HepG2 (cell line): ENCODE results near the gene MYO15A.

Experiments
- CTCF ChIP-seq: sonication (generic); formaldehyde crosslinking; IDR thresholded peaks from 2 replicates; pipeline ENCODE4 v1.5.0; 2020; ENCODE audit warnings: mild to moderate bottlenecking, missing genetic modification reagents, moderate library complexity
- POLR2A ChIP-seq, 2 experiments: IDR thresholded peaks; 2 replicates each; pipeline ENCODE4 v1.6.1; 2011; ENCODE audit warnings: low read depth in 2 of 2, low read length in 2 of 2, mild to moderate bottlenecking in 1 of 2, moderate library complexity in 1 of 2; ENCODE audit not compliant: insufficient read depth in 1 of 2
- POLR2AphosphoS2 ChIP-seq: IDR thresholded peaks from 2 replicates; pipeline ENCODE4 v1.6.1; 2011; ENCODE audit warnings: low read depth, low read length, improper control_type of control experiment
- SIN3A ChIP-seq: IDR thresholded peaks from 2 replicates; pipeline ENCODE4 v1.6.1; 2011; ENCODE audit warnings: low read depth, mild to moderate bottlenecking, control low read depth, low read length, borderline replicate concordance
- SMC3 ChIP-seq: IDR thresholded peaks from 2 replicates; pipeline ENCODE4 v1.6.1; 2011; ENCODE audit warnings: low read length, improper control_type of control experiment
- ZBTB43 ChIP-seq: sonication (generic); formaldehyde crosslinking; conservative IDR thresholded peaks from 2 replicates; pipeline ENCODE4 v1.4.0; 2020; ENCODE audit warnings: missing genetic modification reagents
- TF ChIP-seq, protein P1 (sequence below): IDR thresholded peaks from 2 replicates; pipeline ENCODE4 v1.6.1; 2016; ENCODE audit warnings: low read depth, borderline replicate concordance

DNA sequence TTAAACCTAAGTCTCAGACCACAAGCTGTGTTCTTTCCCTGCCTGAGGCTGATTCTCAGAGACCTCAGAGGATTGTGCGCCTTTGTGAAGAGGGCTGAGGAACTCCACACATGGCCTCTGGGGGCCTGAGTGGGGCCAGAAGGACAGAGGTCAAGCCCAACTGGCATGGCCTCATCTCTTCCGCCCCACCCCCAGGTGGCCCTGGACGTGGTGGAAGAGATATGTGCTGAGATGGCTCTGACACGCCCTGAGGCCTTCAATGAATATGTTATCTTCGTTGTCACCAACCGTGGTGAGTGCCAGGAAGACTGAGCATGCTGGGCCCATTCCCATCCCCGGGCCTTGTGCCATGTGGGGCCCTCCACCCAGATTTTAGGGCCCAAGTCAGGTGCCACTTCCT lies 55.0 kb downstream of the MYO15A start:
- TF ChIP-seq ZBTB43 (CRISPR knock-in tag) (no peak), POLR2AphosphoS2 (no peak), SIN3A (no peak), CTCF (CRISPR knock-in tag) (no peak), POLR2A (IDR thresholded peaks at IDR 0.05; ENCODE audit: insufficient read depth in 1 of 2, low read depth in 2 of 2, low read length in 2 of 2) (no peak), SMC3 (no peak)
- TF ChIP-seq, protein P1, sequence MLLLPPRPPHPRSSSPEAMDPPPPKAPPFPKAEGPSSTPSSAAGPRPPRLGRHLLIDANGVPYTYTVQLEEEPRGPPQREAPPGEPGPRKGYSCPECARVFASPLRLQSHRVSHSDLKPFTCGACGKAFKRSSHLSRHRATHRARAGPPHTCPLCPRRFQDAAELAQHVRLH (CRISPR knock-in tag) = no peak
